Measurements from ENCODE around the gene GULP1. TPM values are rescaled to one million over a fixed set of nuclear protein-coding genes. Genes with fewer than 3 reads are reported as not detected.

The GULP1 gene
- polyA plus RNA-seq, 1 donor (not counting 4 experiments of a cell fraction or from before 2014, with no cell fraction given) = 11.7 TPM

GRCh38 chr2:188497726-188498125 lies 206.1 kb downstream of the GULP1 start:
- no peaks in the 10 kb centered on the region for H3K4me1 ChIP-seq (ENCODE audit: control insufficient read depth, extremely low read depth, insufficient read depth, low read length)
- no peaks in the 10 kb centered on the region for H3K79me2 ChIP-seq (ENCODE audit: control insufficient read depth, insufficient read depth, low read length)
- no peaks in the 10 kb centered on the region for H3K9me1 ChIP-seq (ENCODE audit: control insufficient read depth, extremely low read depth, insufficient read depth, low read length)
- no peak overlapping the region for H3K9ac ChIP-seq (ENCODE audit: control insufficient read depth, extremely low read depth, insufficient read depth, low read length)
- DNase-seq (ENCODE audit: low read depth, low spot score) (no peak), FAIRE-seq (no peak)
- no peak overlapping the region for H3K4me2 ChIP-seq (ENCODE audit: control insufficient read depth, extremely low read depth, insufficient read depth, low read depth, low read length)
- no peak overlapping the region for H3K27ac ChIP-seq (ENCODE audit: control insufficient read depth, insufficient read depth, low read length)
- H4K20me1 ChIP-seq (ENCODE audit: control insufficient read depth, extremely low read depth, insufficient read depth, low read length) = no peaks in the 10 kb centered on the region
- TF ChIP-seq, protein P1, sequence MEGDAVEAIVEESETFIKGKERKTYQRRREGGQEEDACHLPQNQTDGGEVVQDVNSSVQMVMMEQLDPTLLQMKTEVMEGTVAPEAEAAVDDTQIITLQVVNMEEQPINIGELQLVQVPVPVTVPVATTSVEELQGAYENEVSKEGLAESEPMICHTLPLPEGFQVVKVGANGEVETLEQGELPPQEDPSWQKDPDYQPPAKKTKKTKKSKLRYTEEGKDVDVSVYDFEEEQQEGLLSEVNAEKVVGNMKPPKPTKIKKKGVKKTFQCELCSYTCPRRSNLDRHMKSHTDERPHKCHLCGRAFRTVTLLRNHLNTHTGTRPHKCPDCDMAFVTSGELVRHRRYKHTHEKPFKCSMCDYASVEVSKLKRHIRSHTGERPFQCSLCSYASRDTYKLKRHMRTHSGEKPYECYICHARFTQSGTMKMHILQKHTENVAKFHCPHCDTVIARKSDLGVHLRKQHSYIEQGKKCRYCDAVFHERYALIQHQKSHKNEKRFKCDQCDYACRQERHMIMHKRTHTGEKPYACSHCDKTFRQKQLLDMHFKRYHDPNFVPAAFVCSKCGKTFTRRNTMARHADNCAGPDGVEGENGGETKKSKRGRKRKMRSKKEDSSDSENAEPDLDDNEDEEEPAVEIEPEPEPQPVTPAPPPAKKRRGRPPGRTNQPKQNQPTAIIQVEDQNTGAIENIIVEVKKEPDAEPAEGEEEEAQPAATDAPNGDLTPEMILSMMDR (optimal IDR thresholded peaks at IDR 0.05 in 1 of 3, IDR thresholded peaks at IDR 0.05 in 1 of 3, conservative IDR thresholded peaks at IDR 0.05 in 1 of 3; ENCODE audit: extremely low read depth in 1 of 3, insufficient read depth in 2 of 3, low read length in 3 of 3) = no peak
- no peak for TF ChIP-seq EZH2 (IDR thresholded peaks at IDR 0.05; ENCODE audit: low read length)
- no peaks in the 10 kb centered on the region for H3K9me3 ChIP-seq (ENCODE audit: control insufficient read depth, low read depth, low read length)
- no peaks in the 10 kb centered on the region for H3K36me3 ChIP-seq (ENCODE audit: control insufficient read depth in 2 of 2, extremely low read depth in 1 of 2, insufficient read depth in 2 of 2, low read length in 2 of 2)
- no peaks in the 10 kb centered on the region for H3K27me3 ChIP-seq (ENCODE audit: control insufficient read depth, extremely low read depth, insufficient read depth, low read length)
- H2AFZ ChIP-seq (ENCODE audit: control insufficient read depth, low read length) = no peak overlapping the region
- dilution Hi-C loops (cut with MboI; ENCODE audit: extremely low pct_ligation_motif_present, low sequenced_read_pairs) = no loop called here
- no peak overlapping the region for H3K4me3 ChIP-seq (ENCODE audit: control insufficient read depth in 2 of 3, extremely low read depth in 1 of 3, insufficient read depth in 2 of 3, low read depth in 1 of 3, low read length in 3 of 3)

DNA sequence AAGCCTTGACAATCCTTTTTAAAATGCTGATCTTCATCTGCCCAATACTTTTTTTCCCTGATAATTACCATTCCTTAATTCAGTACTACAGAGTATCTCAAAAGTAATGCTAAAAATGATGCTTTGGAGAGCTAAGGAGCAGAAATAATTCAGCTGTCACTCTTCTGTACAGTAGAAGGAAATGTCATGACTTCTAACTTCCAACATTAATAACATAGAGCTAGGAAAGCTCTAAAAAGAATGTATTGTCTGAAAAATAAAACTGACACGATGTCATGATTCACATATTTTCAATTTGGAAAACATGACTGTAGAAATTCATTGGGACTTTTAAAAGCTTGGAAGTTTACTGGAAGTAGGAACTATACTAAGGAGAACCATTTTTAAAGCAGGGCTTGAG lies 212.3 kb downstream of the GULP1 start:
- H3K79me2 ChIP-seq (ENCODE audit: control insufficient read depth, insufficient read depth, low read length) = no peaks in the 10 kb centered on the region
- H3K27ac ChIP-seq (ENCODE audit: control insufficient read depth, insufficient read depth, low read length) = no peak overlapping the region
- DNase-seq (ENCODE audit: low read depth, low spot score) = no peak
- TF ChIP-seq, protein P1 (optimal IDR thresholded peaks at IDR 0.05 in 1 of 3, IDR thresholded peaks at IDR 0.05 in 1 of 3, conservative IDR thresholded peaks at IDR 0.05 in 1 of 3; ENCODE audit: extremely low read depth in 1 of 3, insufficient read depth in 2 of 3, low read length in 3 of 3) = no peak
- TF ChIP-seq EZH2 (IDR thresholded peaks at IDR 0.05; ENCODE audit: low read length) = no peak
- H2AFZ ChIP-seq (ENCODE audit: control insufficient read depth, low read length) = no peak overlapping the region
- H3K36me3 ChIP-seq (ENCODE audit: control insufficient read depth in 2 of 2, extremely low read depth in 1 of 2, insufficient read depth in 2 of 2, low read length in 2 of 2) = no peaks in the 10 kb centered on the region
- no peak overlapping the region for H3K9ac ChIP-seq (ENCODE audit: control insufficient read depth, extremely low read depth, insufficient read depth, low read length)
- no peaks in the 10 kb centered on the region for H3K9me3 ChIP-seq (ENCODE audit: control insufficient read depth, low read depth, low read length)
- H3K4me3 ChIP-seq (ENCODE audit: control insufficient read depth in 2 of 3, extremely low read depth in 1 of 3, insufficient read depth in 2 of 3, low read depth in 1 of 3, low read length in 3 of 3) = no peak overlapping the region
- no peaks in the 10 kb centered on the region for H3K9me1 ChIP-seq (ENCODE audit: control insufficient read depth, extremely low read depth, insufficient read depth, low read length)
- H3K27me3 ChIP-seq (ENCODE audit: control insufficient read depth, extremely low read depth, insufficient read depth, low read length) = no peaks in the 10 kb centered on the region
- no peaks in the 10 kb centered on the region for H4K20me1 ChIP-seq (ENCODE audit: control insufficient read depth, extremely low read depth, insufficient read depth, low read length)
- H3K4me1 ChIP-seq (ENCODE audit: control insufficient read depth, extremely low read depth, insufficient read depth, low read length) = no peaks in the 10 kb centered on the region
- no peak for FAIRE-seq
- no peak overlapping the region for H3K4me2 ChIP-seq (ENCODE audit: control insufficient read depth, extremely low read depth, insufficient read depth, low read depth, low read length)
- dilution Hi-C loops (cut with MboI; ENCODE audit: extremely low pct_ligation_motif_present, low sequenced_read_pairs) = no loop called here
